Stimulated activated CD4-positive, alpha-beta T cell treated with anti-CD3 and anti-CD28 coated beads, Interleukin-2, amount 100 ng/mL, for 24 hours (primary cell): Measurements from ENCODE around the gene NR3C1.

Experiments
- DNase-seq, 2 donors: peaks; one replicate each; pipeline ENCODE4 v3.0.0-alpha.2; 2020

Gene NR3C1

DNA sequence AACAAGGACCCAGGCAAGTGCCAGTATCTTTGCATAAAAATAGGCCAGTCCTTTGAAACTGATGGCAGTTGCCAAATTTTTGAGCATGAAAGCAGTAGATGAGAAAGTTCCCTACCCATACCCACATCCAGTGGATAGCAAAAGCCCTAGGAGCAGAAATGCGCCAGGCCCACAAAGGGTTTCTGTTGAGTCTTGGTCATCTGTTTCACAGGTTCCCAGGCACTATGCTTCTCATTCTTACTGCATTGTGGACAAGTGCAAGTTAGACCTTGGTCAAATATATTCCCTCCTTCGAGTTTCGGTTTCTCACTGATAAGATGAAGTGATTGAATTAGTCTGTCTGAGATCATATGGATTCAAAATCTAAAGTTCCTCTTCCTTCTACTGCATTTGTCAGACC lies 152.3 kb downstream of the NR3C1 start:
- DNase-seq = no peak

- no peak for DNase-seq
Measured at GRCh38 chr5:143249851-143250250, 153.6 kb downstream of the NR3C1 start.

DNA sequence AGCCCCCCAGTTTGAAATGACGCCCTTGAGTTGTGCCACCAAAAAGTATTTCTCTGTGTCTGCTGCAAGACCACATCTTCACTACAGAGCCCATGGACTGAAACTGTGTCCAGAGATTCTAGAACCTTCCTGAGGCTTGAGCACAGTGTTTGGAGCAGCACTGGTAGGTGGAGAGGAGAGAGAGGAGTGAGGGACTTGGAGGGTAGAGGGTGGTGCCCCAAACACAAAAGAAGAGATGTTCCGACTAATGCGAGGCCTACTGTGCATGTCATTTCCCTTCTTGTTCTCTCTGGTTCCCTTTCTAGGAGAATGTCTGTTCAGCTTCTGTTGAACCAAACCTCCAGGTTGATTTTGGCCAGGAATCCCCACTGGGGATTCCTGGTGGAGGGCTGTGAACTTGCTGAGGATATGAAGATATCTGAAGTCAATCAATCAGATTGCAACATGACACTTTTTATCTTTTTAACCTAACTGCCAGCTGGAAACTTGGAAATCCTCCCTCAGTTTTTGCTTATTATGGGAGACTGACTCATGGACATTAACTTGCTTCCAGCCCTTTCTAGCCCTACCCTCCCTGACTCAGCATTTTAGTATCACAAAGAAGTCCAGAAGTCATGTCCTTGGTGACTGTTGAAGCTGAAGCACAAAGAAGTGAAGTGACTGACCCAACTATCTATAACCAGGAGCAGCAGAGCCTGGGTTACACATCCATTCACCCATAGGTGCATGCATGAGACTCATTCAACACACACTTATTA lies 154.5 kb downstream of the NR3C1 start:
- no peak for DNase-seq

DNA sequence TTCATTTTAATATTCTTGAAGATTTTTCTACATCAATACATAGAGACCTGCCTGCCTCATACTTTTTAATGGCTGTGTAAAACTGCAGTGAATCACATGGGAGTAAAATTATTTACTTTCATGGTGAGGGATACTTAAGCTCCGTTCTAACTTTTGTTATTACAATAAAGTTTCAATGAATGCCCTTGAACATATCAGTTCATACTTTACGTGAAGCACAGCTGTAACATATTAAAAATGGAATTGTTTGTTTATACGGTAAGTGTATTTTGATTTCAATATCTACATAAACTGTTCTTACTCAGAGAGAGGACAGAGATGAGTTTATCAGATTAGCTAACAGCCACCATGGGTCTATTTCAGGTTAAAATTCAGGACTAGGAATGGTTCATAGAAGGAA lies 155.1 kb downstream of the NR3C1 start:
- no peak for DNase-seq

GRCh38 chr5:143247134-143247815 lies 156.2 kb downstream of the NR3C1 start:
- no peak for DNase-seq

GRCh38 chr5:143245929-143246561 lies 157.4 kb downstream of the NR3C1 start:
- no peak for DNase-seq

- no peak for DNase-seq
Measured at GRCh38 chr5:143244990-143245389, 158.5 kb downstream of the NR3C1 start.

GRCh38 chr5:143244000-143244736 lies 159.3 kb downstream of the NR3C1 start:
- no peak for DNase-seq

DNA sequence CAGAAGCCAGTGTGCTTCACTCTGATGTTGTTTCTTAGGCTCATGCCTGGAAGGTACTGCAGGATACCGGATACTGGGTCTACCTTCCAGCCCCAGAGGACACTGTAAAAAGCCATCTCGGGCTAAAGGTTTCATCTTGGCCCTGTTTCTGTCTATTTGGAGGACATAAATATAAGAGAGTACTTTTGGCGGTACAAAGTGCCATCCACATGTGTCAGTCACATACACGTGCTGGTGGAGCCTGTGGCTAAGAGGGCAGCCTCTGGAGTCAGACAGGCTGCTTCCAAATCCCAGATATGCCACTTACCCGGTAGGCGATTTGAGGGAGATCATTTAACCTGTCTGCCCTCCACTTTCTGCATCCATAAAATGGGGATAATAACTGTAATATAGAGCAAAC lies 160.4 kb downstream of the NR3C1 start:
- DNase-seq = no peak

- DNase-seq = no peak
Measured at GRCh38 chr5:143241892-143242291, 161.6 kb downstream of the NR3C1 start.

DNA sequence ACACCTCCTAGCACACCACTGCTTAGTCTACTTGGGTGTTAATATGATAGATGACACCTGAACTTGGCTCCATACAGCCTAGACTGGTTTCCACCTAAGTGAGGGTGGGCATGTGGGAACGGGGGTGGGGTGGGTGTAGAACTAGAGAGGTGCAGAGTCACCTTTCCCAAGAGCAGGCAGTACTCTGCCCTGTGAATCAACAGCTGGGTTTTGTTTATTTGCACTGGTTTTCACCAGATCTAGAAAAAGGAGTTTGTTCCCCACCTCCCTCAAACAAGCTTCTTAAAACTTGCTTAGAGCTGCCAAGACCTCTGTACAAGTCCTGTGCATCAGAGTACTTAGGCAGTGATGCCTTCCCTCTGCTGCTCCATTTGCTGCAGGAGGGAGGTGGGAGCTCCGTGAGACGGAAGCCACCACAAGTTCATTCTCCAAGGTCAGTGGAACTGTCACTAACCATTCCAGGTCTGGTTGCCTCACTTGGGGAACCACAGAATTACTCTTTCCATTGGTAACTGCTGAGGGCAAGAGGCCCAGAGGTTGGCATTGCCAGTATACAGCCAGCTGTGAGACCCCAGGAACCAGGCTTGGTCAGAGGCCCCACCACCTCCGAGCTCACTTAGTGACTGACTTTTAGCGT lies 163.5 kb downstream of the NR3C1 start:
- DNase-seq = no peak

DNA sequence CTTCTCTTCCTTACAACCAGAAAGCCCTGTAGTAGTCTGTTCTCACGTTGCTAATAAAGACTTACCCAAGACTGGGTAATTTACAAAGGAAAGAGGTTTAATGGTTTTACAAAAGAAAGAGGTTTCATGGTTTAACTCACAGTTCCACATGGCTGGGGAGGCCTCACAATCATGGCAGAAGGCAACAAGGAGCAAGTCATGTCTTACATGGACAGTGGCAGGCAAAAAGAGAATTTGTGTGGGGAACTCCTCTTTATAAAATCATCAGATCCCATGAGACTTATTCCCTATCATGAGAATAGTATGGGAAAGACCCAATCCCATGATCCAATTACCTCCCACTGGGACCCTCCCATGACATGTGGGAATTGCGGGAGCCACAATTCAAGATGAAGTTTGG lies 164.9 kb downstream of the NR3C1 start:
- no peak for DNase-seq

GRCh38 chr5:143237664-143238063 lies 165.8 kb downstream of the NR3C1 start:
- no peak for DNase-seq

GRCh38 chr5:143236682-143237081 lies 166.8 kb downstream of the NR3C1 start:
- DNase-seq = no peak

DNA sequence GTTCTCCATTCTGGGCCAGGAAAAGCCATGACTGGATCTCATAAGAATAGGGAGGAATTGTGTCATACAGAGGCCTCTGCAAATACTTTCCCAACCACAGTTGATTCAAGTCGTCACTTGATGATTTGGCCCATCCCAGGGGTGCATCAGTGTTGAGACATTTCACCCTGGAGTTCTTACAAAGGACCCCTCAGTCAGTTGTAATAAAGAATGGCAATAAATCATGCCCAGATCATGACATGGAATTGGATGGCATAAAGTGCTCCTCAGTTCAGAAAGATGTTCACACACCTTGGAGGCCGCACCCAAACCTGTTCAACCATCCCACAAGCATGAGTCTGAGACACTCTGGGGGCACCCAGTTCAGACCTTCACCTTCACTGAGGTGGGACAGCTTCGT lies 168.1 kb downstream of the NR3C1 start:
- DNase-seq = no peak

- no peak for DNase-seq
Measured at GRCh38 chr5:143234162-143234842, 169.2 kb downstream of the NR3C1 start.

- no peak for DNase-seq
Measured at GRCh38 chr5:143233031-143233430, 170.5 kb downstream of the NR3C1 start.

DNA sequence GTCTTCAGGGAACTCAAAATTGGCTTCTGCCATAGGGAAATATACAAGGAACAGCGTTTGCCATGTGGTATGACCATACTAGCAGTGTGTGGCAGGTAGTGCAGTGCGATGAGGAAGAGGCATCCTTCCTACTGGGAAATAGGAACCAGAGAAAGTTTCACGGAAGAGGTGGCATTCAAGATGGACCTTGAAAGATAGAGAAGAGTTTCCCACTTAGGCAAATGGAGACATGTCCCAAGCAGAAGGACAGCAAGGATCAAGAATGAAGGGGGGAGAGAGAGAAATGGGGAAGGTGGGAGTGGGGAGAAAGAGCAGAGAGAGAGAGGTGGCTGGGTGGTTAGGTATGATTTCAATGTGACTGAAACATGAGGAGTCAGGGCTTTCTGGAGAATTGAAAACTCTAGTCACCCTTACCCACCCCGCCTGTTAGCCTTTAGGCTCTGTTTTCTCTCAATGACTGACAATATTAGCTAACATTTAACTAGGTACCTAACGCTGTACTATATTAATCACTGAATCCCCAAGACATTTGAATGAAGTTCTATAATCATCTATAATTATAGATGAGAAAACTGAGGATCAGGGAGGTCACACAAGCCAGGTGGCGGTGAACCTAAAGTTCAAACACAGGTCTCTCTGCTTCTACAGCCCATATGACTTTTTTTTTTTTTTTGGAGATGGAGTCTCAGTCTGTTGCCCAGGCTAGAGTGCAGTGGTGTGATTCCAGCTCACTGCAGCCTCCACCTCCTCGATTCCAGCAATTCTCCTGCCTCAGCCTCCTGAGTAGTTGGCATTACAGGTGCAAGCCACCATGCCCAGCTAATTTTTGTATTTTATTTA lies 171.3 kb downstream of the NR3C1 start:
- no peak for DNase-seq

GRCh38 chr5:143231416-143231815 lies 172.1 kb downstream of the NR3C1 start:
- no peak for DNase-seq

DNA sequence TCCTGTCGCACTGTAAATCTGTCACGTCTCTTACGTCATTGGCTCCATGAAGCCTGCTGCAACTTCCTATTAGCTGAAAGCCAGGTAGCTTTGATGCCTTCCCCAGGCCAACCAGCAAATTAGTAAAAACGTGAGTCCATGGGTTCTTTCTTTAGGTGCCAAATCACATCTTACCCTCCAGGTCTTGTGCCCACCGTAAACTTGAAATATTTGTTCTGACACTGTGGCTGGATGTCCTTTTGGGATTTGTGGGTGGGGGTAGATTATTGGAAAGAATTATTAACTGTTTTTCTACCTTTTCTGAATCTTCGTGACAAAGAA lies 172.8 kb downstream of the NR3C1 start:
- DNase-seq = no peak

- peak; percentile 20 to 29 for DNase-seq
Measured at GRCh38 chr5:143229896-143230675, 173.4 kb downstream of the NR3C1 start.
